ENCODE results near the gene APOBR. TPM values are rescaled to one million over a fixed set of nuclear protein-coding genes. Genes with fewer than 3 reads are reported as not detected.

Gene APOBR
- total RNA-seq, 4 donors from 2014 or later = 0.07 to 0.49 (median 0.28) TPM

DNA sequence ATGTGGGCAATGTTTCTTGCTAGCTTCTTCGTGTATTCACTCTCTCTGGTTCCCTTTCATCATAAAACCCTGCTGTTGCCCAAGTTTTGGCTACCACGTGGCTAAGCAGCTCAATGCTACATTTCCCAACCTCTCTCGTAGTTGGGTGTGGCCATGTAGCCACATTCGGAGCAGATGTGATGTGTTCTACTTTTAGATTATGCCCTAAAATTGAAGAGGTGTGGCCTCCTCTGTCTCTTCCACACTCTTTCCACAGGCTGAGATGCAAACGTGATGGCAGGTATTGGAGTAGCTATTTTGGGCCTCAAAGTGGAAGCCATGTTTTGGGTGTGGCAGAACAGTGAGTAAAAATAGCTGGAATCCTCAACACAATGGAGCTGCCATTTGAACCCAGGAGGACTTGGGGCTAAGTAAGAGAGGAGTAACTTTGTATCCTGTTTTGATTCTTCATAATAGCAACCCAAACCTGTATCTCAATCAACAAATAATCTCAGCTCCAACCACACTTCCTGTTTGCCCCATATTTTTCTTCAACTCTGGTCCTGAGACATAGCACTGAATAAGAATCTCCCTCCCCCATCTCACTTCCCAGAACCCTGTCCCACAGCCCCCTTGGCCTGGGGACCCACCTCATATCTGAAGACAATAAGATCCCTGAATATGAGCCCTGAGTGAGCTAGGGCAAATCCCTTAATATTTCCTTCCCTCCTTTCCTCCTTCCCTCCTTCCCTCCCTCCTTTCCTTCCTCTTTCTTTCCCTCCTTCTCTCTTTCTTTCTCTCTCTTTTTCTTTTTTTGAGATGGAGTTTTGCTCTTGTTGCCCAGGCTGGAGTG lies 40.3 kb downstream of the APOBR start:
- peak in 1 of 2 donors; percentile 61 for DNase-seq
- Histone ChIP-seq H3K36me3 (no peaks in the 10 kb centered on the region), H3K4me1 (no peaks in the 10 kb centered on the region), H3K9me3 (no peaks in the 10 kb centered on the region), H3K27me3 (no peaks in the 10 kb centered on the region), H3K4me3 (no peak overlapping the region), H3K27ac (peak overlapping the region in 1 of 2 donors; percentile 64)
- intact Hi-C loops (cut with DNase I; ENCODE audit: low total_unique reads) = no loop called here
- TF ChIP-seq POLR2A (IDR thresholded peaks at IDR 0.05) = no peak
- TF ChIP-seq, protein P1, sequence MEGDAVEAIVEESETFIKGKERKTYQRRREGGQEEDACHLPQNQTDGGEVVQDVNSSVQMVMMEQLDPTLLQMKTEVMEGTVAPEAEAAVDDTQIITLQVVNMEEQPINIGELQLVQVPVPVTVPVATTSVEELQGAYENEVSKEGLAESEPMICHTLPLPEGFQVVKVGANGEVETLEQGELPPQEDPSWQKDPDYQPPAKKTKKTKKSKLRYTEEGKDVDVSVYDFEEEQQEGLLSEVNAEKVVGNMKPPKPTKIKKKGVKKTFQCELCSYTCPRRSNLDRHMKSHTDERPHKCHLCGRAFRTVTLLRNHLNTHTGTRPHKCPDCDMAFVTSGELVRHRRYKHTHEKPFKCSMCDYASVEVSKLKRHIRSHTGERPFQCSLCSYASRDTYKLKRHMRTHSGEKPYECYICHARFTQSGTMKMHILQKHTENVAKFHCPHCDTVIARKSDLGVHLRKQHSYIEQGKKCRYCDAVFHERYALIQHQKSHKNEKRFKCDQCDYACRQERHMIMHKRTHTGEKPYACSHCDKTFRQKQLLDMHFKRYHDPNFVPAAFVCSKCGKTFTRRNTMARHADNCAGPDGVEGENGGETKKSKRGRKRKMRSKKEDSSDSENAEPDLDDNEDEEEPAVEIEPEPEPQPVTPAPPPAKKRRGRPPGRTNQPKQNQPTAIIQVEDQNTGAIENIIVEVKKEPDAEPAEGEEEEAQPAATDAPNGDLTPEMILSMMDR (IDR thresholded peaks at IDR 0.05) = no peak

- intact Hi-C loops (cut with DNase I; ENCODE audit: low total_unique reads) = no loop called here
- TF ChIP-seq POLR2A (IDR thresholded peaks at IDR 0.05) = no peak
- TF ChIP-seq, protein P1 (IDR thresholded peaks at IDR 0.05) = no peak
- Histone ChIP-seq H3K4me1 (no peaks in the 10 kb centered on the region), H3K4me3 (peak overlapping the region; percentile 63 to 78), H3K27ac (peak overlapping the region; percentile 98), H3K27me3 (no peaks in the 10 kb centered on the region), H3K36me3 (no peaks in the 10 kb centered on the region), H3K9me3 (no peaks in the 10 kb centered on the region)
- no peak for DNase-seq
Observed at GRCh38 chr16:28537076-28537475, 42.6 kb downstream of the APOBR start.

- Histone ChIP-seq H3K9me3 (no peaks in the 10 kb centered on the region), H3K4me1 (no peaks in the 10 kb centered on the region), H3K36me3 (no peaks in the 10 kb centered on the region), H3K4me3 (peak overlapping the region; percentile 63 to 78), H3K27me3 (no peaks in the 10 kb centered on the region), H3K27ac (peak overlapping the region; percentile 98)
- DNase-seq = peak in 1 of 2 donors; percentile 37
- TF ChIP-seq POLR2A (IDR thresholded peaks at IDR 0.05) = no peak
- TF ChIP-seq, protein P1 (IDR thresholded peaks at IDR 0.05) = no peak
- intact Hi-C loops (cut with DNase I; ENCODE audit: low total_unique reads) = no loop called here
Observed at GRCh38 chr16:28537964-28538732, 43.7 kb downstream of the APOBR start.

DNA sequence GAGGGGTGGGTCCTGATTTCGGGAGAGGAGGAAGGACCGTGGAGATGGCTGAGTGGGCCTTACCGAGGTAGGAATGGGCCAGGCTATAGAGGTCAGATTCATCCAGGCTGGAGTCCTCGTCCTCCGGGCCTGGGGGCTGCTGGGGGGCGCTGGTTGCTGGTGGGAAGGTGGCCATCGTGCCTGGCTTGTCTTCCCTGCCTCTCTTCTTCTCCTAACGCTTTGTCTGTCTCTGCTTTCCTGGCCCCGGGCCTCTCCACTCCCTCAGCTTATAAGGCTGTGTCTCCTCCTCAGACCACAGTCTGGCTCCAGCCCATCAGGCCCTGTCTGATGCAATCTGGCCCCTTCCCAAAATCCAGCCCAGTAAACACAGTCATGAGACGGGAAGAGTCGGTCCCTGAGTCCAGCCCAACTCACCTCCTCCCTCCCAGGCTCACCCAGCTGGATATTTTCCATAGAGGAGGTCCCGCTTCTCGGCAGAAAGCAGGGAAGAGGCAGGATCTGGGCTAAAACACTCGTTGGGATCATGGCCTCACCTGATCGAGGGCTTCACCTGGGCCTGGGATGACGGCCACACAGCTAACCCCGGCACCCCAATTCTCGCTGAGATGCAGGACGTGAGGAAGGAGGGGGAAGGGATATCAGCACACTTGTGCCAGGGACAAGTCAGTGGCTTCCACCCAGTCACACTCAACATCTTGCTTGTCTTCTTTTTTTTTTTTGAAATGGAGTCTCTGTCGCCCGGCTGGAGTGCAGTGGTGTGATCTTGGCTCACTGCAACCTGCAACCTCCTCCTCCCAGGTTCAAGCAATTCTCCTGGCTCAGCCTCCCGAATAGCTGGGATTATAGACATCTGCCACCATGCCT lies 44.5 kb downstream of the APOBR start, which contains the start of gene NUPR1:
Gene NUPR1 (minus strand): TSS at position 242 of the 864 bp plus-strand sequence. CDS start 67 bp downstream, at position 175.
- H3K27me3 ChIP-seq = no peaks in the 10 kb centered on the region
- TF ChIP-seq POLR2A (IDR thresholded peaks at IDR 0.05) = peak; percentile 89 to 91
- TF ChIP-seq, protein P1 (IDR thresholded peaks at IDR 0.05) = peak in 1 of 4 experiments; percentile 8
- H3K4me3 ChIP-seq = peak within 1 kb of the TSS; percentile 63 to 78
- H3K27ac ChIP-seq = peak within 1 kb of the TSS; percentile 98
- intact Hi-C loops (cut with DNase I; ENCODE audit: low total_unique reads) = no loop called here
- H3K36me3 ChIP-seq = no peaks in the 10 kb centered on the region
- no peaks in the 10 kb centered on the region for H3K4me1 ChIP-seq
- DNase-seq = peak; percentile 99
- no peaks in the 10 kb centered on the region for H3K9me3 ChIP-seq
